ENCODE data around the gene EXTL1. TPM values are rescaled to one million over a fixed set of nuclear protein-coding genes. Genes with fewer than 3 reads are reported as not detected.

The EXTL1 gene
- total and polyA plus RNA-seq, 10 of the 15 experiments (the other 5 are each of a cell fraction or from before 2014, with no cell fraction given) = not detected

DNA sequence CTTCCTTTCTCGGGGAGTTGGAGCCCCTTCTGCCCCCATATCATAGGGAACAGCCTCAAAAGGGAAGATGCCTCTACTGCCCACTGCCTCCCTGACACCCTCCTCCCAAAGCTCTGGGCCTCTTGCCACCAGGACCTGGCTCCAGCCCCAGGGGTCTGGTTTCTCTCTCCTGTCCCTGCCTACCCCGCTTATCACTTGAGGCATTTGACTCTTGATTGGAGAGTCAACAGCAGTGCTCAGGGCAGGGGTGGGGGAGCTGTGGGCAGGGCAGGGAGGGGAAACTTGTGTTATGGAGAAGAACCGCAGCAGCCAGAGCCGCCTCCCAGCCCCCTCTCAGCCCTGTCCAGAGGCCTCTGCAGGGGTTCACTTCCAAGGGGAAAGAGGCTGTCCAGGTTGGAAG lies 45.3 kb downstream of the EXTL1 start:
- no peak for DNase-seq (ENCODE audit: low read depth, low spot score)
- Histone ChIP-seq H4K20me1 (ENCODE audit: control insufficient read depth, insufficient read depth) (no peaks in the 10 kb centered on the region), H3K9ac (ENCODE audit: control insufficient read depth, insufficient read depth, low read length) (no peak overlapping the region), H3K4me1 (ENCODE audit: control insufficient read depth, insufficient read depth, low read length) (no peaks in the 10 kb centered on the region), H3K27ac (ENCODE audit: control insufficient read depth, insufficient read depth) (no peak overlapping the region), H3K9me3 (replicated peaks; ENCODE audit: control insufficient read depth, insufficient read depth, low read length) (no peaks in the 10 kb centered on the region), H3K79me2 (ENCODE audit: control insufficient read depth, insufficient read depth, low read length) (no peaks in the 10 kb centered on the region), H3K4me3 (no peak overlapping the region), H3K36me3 (ENCODE audit: control insufficient read depth in 2 of 2, insufficient read depth in 2 of 2, low read length in 1 of 2) (no peaks in the 10 kb centered on the region), H3K27me3 (replicated peaks in 1 of 2; ENCODE audit: control insufficient read depth in 2 of 2, insufficient read depth in 2 of 2, low read length in 1 of 2) (peaks cover 0 to 9% of the 10 kb centered on the region in 2 experiments; a peak in 3 of 4 replicates), H2AFZ (ENCODE audit: control insufficient read depth, low read depth, low read length) (no peak overlapping the region), H3K4me2 (ENCODE audit: control insufficient read depth, insufficient read depth) (no peak overlapping the region)
- intact Hi-C loops (cut with micrococcal nuclease; ENCODE audit: unreplicated experiment) (no loop called here), in situ Hi-C loops (cut with MboI) (no loop called here)
- TF ChIP-seq ZSCAN29 (IDR thresholded peaks at IDR 0.05) (no peak), MTA2 (IDR thresholded peaks at IDR 0.05; ENCODE audit: low read depth) (no peak), CHD2 (IDR thresholded peaks at IDR 0.05; ENCODE audit: borderline replicate concordance, low read depth, low read length) (no peak), POLR2AphosphoS2 (IDR thresholded peaks at IDR 0.05; ENCODE audit: low read depth, low read length) (no peak), LARP7 (IDR thresholded peaks at IDR 0.05) (no peak), FOXM1 (IDR thresholded peaks at IDR 0.05; ENCODE audit: low read depth, low read length) (no peak), CBFB (IDR thresholded peaks at IDR 0.05; ENCODE audit: low read depth) (no peak), ZNF24 (IDR thresholded peaks at IDR 0.05) (no peak), POLR2AphosphoS5 (IDR thresholded peaks at IDR 0.05; ENCODE audit: low read length) (no peak)
- TF ChIP-seq, protein P1, sequence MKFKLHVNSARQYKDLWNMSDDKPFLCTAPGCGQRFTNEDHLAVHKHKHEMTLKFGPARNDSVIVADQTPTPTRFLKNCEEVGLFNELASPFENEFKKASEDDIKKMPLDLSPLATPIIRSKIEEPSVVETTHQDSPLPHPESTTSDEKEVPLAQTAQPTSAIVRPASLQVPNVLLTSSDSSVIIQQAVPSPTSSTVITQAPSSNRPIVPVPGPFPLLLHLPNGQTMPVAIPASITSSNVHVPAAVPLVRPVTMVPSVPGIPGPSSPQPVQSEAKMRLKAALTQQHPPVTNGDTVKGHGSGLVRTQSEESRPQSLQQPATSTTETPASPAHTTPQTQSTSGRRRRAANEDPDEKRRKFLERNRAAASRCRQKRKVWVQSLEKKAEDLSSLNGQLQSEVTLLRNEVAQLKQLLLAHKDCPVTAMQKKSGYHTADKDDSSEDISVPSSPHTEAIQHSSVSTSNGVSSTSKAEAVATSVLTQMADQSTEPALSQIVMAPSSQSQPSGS (IDR thresholded peaks at IDR 0.05; ENCODE audit: low read length) = no peak
- 43% methylated on average over 4 of the region's 4 CpGs for WGBS (ENCODE audit: insufficient coverage, insufficient replicate concordance, low lambda C conversion rate, missing lambda C conversion rate)
- ChIA-PET RAD21 (ENCODE audit: unreplicated experiment) (no interaction called here), POLR2A (no interaction called here), CTCF (interaction anchor here (1.1 kb wide), 1 partner anchor 13 kb away, joined by 3 read pairs; no protein-coding TSS in a partner anchor), SMC1A (ENCODE audit: uncharacterized antibody, unreplicated experiment) (interaction anchor here (1.2 kb wide), 1 partner anchor 39 kb away, joined by 3 read pairs; no protein-coding TSS in a partner anchor)
- no peak for ATAC-seq
- FAIRE-seq = no peak
- no TSS peak for BruUV-seq (replicated peaks)

All from GM12878 (cell line).